Peyer's patch (tissue), 4 donors: ENCODE measurements around the gene STON2. TPM values are rescaled to one million over a fixed set of nuclear protein-coding genes. Genes with fewer than 3 reads are reported as not detected.
A peak's percentile ranks its signal among the peaks of the same experiment; 100 is the strongest.

Source experiments
- DNase-seq, 3 donors: peaks; one replicate each; pipeline ENCODE4 v3.0.0-alpha.2; 2017 to 2019
- H3K27ac ChIP-seq, 4 donors: fragments of 200-600 bp; sonication (generic); one replicate each; pipeline ENCODE4 v1.5.1; 2016 to 2019
- H3K27me3 ChIP-seq, 2 donors: fragments of 200-600 bp; sonication (generic); one replicate each; pipeline ENCODE4 v1.5.1; 2019
- H3K36me3 ChIP-seq, 3 donors: fragments of 200-600 bp; sonication (generic); one replicate each; pipeline ENCODE4 v1.5.1; 2016 to 2019
- H3K4me1 ChIP-seq, 4 donors: fragments of 200-600 bp; sonication (generic); one replicate each; pipeline ENCODE4 v1.5.1; 2016 to 2019
- H3K4me3 ChIP-seq, 4 donors: fragments of 200-600 bp; sonication (generic); 1 replicate in 3 of 4; 2 replicates in 1 of 4; pipeline ENCODE4 v1.5.1; 2016 to 2019; ENCODE audit warnings: mild to moderate bottlenecking in 1 of 4
- H3K9me3 ChIP-seq, 4 donors: fragments of 200-600 bp; sonication (generic); one replicate each; pipeline ENCODE4 v1.5.1; 2016 to 2019; ENCODE audit warnings: mild to moderate bottlenecking in 1 of 4
- POLR2A ChIP-seq, 2 donors: fragments of 450-650 bp; IDR thresholded peaks; one replicate each; pipeline ENCODE4 v1.5.1; 2017; ENCODE audit warnings: antibody characterized with exemption in 2 of 2, mild to moderate bottlenecking in 2 of 2, moderate library complexity in 2 of 2
- total RNA-seq, 4 donors: library from RNA; depleted of rRNA; stranded (reverse); fragments of >200 nt; gene quantifications; one replicate each; pipeline ENCODE4 v1.1.0, GENCODE V29; 2016
- TF ChIP-seq, protein P1 (sequence below), 6 experiments: fragments of 450-650 bp in 4 of 6; fragments of 200-600 bp in 2 of 6; sonication (generic) in 1 of 6; IDR thresholded peaks; one replicate each; pipeline ENCODE4 v1.5.1; 2017 to 2019; ENCODE audit warnings: antibody characterized with exemption in 6 of 6, mild to moderate bottlenecking in 3 of 6, moderate library complexity in 1 of 6

STON2 gene
- total RNA-seq, 4 donors from 2014 or later = 6.3 to 25.3 (median 13.9) TPM

DNA sequence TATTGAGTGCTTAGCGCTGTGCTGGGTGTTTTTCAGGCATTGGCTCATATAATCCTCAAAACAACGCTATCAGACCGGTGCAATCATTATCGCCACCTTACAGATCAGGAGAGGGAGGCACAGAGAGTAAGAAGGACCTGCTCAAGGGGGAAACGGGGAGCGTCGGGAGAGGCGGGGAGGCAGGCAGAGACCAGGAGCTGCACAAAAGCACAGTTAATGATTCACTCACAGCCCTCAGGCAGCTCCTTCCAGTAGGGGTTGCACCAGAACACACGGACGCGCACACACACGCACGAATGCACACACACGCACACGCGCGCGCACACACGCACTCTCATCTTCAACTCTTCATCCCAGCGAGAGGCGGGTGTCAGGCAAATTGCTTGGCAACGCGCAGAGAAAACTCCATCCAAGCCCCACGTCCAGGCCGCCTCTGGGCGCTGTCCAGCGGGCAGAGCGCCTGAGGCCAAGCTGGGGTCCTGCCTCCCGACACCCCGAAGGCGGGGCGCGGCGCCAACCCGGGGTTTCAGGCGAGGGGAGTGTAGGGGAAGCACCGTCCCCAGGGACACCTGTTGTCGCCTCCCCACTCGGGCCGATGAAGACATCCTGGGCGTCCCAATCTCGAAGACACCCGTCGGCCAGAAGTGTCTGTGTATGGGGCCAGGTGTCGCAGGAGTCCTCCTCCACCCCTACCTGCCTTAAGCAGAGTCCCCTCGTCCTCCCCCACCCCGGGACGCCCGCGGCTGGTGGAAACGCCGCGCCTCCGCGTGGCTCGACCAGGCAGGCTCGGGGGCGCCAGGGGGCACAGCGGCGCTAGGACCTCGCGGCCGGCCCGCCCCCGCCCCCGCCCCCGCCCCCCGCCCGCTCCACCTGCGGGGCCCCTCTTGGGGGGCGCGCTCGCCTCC lies 35.5 kb upstream of the STON2 start:
- Histone ChIP-seq H3K36me3 (no peaks in the 10 kb centered on the region), H3K27me3 (no peaks in the 10 kb centered on the region), H3K4me3 (peak overlapping the region; percentile 39 to 75 (median 58)), H3K9me3 (no peaks in the 10 kb centered on the region), H3K27ac (peak overlapping the region in 2 of 4 donors; percentile 34 to 50), H3K4me1 (peaks cover 0 to 21% (median 2%) of the 10 kb centered on the region in 4 donors)
- DNase-seq = peak in 2 of 3 donors; percentile 55 to 64
- TF ChIP-seq, protein P1, sequence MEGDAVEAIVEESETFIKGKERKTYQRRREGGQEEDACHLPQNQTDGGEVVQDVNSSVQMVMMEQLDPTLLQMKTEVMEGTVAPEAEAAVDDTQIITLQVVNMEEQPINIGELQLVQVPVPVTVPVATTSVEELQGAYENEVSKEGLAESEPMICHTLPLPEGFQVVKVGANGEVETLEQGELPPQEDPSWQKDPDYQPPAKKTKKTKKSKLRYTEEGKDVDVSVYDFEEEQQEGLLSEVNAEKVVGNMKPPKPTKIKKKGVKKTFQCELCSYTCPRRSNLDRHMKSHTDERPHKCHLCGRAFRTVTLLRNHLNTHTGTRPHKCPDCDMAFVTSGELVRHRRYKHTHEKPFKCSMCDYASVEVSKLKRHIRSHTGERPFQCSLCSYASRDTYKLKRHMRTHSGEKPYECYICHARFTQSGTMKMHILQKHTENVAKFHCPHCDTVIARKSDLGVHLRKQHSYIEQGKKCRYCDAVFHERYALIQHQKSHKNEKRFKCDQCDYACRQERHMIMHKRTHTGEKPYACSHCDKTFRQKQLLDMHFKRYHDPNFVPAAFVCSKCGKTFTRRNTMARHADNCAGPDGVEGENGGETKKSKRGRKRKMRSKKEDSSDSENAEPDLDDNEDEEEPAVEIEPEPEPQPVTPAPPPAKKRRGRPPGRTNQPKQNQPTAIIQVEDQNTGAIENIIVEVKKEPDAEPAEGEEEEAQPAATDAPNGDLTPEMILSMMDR (IDR thresholded peaks at IDR 0.05) = no peak
- TF ChIP-seq POLR2A (IDR thresholded peaks at IDR 0.05) = no peak

DNA sequence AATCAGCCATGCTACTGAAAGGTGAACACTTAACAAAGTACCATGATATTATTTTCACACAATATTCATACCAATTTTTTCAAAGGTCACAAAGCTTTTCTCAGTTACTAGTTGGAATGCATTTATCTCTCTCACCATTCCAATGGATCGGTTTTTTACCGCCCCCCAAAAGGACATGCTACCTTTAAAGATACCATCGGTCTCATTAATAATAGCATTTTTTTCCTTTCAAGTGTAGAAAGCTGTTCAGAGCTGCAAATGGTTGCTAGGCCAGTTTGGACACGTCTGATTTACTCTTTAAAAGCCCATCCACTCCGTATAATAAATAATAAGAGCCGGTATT lies 34.9 kb upstream of the STON2 start:
- TF ChIP-seq, protein P1 (IDR thresholded peaks at IDR 0.05) = no peak
- no peak for TF ChIP-seq POLR2A (IDR thresholded peaks at IDR 0.05)
- Histone ChIP-seq H3K4me1 (peaks cover 0 to 21% (median 2%) of the 10 kb centered on the region in 4 donors), H3K36me3 (no peaks in the 10 kb centered on the region), H3K9me3 (no peaks in the 10 kb centered on the region), H3K27me3 (no peaks in the 10 kb centered on the region), H3K27ac (no peak overlapping the region), H3K4me3 (peak overlapping the region in 3 of 4 donors; percentile 56 to 75 (median 61))
- DNase-seq = no peak

DNA sequence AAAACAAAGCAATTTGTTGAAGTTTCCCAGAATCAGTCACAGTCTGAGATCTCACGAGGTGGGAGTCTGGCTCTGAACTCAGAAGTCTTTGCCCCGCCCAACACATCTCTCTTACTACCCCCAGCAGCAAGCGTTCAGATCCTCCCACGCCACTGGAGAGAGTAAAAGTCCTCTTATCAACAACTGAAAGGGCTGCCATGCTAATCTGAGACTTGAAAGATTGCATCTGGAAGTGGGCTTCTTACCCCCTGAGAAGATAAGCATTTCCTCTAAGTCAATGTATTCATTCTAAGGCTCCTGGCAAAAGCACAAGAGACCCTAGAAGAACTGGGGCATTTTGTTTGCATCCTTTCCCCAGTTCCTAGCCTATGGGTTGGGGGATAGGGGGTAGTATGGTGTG lies 34.1 kb upstream of the STON2 start:
- Histone ChIP-seq H3K36me3 (no peaks in the 10 kb centered on the region), H3K27me3 (no peaks in the 10 kb centered on the region), H3K9me3 (no peaks in the 10 kb centered on the region), H3K27ac (no peak overlapping the region), H3K4me3 (no peak overlapping the region), H3K4me1 (peaks cover 0 to 21% (median 2%) of the 10 kb centered on the region in 4 donors)
- TF ChIP-seq, protein P1 (IDR thresholded peaks at IDR 0.05) = no peak
- TF ChIP-seq POLR2A (IDR thresholded peaks at IDR 0.05) = no peak
- DNase-seq = no peak

DNA sequence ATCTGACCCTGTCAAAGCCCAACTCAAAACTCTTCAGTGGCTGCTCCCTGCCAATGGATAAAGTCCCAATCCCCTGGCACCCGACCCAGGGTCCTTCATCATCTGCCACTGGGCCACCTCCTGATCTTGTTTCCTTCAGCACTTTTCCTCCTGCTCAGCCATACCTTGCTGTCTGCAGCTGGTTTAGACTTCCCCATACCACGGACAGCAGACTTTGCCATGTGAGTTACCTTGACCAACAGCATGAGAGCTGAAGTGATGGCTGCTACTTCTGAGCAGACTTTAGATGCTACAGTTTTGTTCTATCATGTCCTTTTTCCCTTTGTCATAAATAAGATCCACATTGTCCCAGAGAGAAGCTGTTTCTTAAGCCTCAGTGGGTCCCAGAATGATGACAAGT lies 33.3 kb upstream of the STON2 start:
- no peak for TF ChIP-seq POLR2A (IDR thresholded peaks at IDR 0.05)
- TF ChIP-seq, protein P1 (IDR thresholded peaks at IDR 0.05) = no peak
- Histone ChIP-seq H3K27me3 (no peaks in the 10 kb centered on the region), H3K27ac (no peak overlapping the region), H3K4me1 (peaks cover 0 to 21% (median 2%) of the 10 kb centered on the region in 4 donors), H3K4me3 (no peak overlapping the region), H3K9me3 (no peaks in the 10 kb centered on the region), H3K36me3 (no peaks in the 10 kb centered on the region)
- no peak for DNase-seq

DNA sequence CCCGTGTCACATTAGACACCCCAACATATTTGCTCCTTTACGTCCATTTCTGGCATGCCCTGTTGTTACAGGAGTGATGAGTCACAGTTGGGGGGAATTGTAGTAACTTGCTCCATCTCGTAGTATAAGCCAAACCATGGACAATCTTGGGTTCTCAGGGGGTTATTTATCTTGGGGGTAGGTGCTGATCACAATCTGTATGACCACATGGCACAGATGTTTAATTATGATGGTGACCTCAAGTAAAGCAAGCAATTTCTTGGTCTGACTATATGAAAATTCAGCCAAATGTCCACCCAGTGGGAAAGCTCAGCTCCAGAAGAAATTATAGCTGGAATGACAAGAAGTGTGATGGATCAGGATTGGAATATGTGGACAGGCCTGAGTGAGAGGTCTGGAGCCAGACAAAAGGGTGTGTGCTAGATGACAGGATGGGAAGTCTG lies 32.1 kb upstream of the STON2 start:
- Histone ChIP-seq H3K4me1 (peaks cover 0 to 19% (median 2%) of the 10 kb centered on the region in 4 donors), H3K4me3 (no peak overlapping the region), H3K27me3 (no peaks in the 10 kb centered on the region), H3K9me3 (no peaks in the 10 kb centered on the region), H3K27ac (no peak overlapping the region), H3K36me3 (no peaks in the 10 kb centered on the region)
- TF ChIP-seq, protein P1 (IDR thresholded peaks at IDR 0.05) = no peak
- no peak for TF ChIP-seq POLR2A (IDR thresholded peaks at IDR 0.05)
- DNase-seq = no peak
